K562 (cell line): ENCODE results near the gene STAT4. TPM values are rescaled to one million over a fixed set of nuclear protein-coding genes. Genes with fewer than 3 reads are reported as not detected.

Source experiments
- ATAC-seq: fragments of 200-7000 bp; cut with Tn5 transposase; 3 replicates; pipeline ENCODE4 v1.9.1; 2020; ENCODE audit warnings: moderate library complexity
- BruUV-seq: library from RNA; stranded (reverse); fragments of 400-500 nt; replicated peaks from 2 replicates; lab custom pipeline; 2021; lab: Mats Ljungman, UMichigan
- CTCF ChIA-PET: fragments of 300-600 bp; formaldehyde crosslinking; extraction: SDS; loops from one replicate; lab custom pipeline; 2021; ENCODE audit warnings: low intra/inter-chr PET ratio; lab: Yijun Ruan, JAX
- POLR2A ChIA-PET: fragments of 300-600, 350-650 bp; sonication (Branson Sonifier 250); formaldehyde crosslinking; extraction: SDS; loops from one replicate; lab custom pipeline; 2021; ENCODE audit warnings: antibody characterized with exemption, inconsistent platforms; lab: Yijun Ruan, JAX
- DNase-seq, 4 experiments: peaks; one replicate each; pipeline versions ENCODE4 v3.0.0 to v3.0.0-alpha.2; 2011 to 2018; ENCODE audit warnings: low spot score in 3 of 4, mixed read lengths in 3 of 4; ENCODE audit errors: extremely low read depth in 1 of 4
- FAIRE-seq: peaks from 2 replicates; lab custom pipeline; 2011; peaks lifted over from hg19 to GRCh38; lab: Jason Lieb, UNC
- H2AFZ ChIP-seq: 2 replicates; pipeline ENCODE4 v1.6.0; 2011; ENCODE audit warnings: low read depth, low read length, control low read depth, inconsistent platforms
- H3K27ac ChIP-seq: fragments of 200-600 bp; 3 replicates; pipeline ENCODE4 v1.8.0; 2011; ENCODE audit warnings: low read depth, mild to moderate bottlenecking, control low read depth, inconsistent platforms, low read length, moderate library complexity, mixed read lengths; ENCODE audit errors: extremely low read depth
- H3K27me3 ChIP-seq, 2 experiments: fragments of 300-600 bp in 1 of 2; 2 replicates in 1 of 2; 3 replicates in 1 of 2; pipeline versions ENCODE4 v1.6.0 to v1.8.0; 2011; ENCODE audit warnings: inconsistent platforms in 2 of 2, low read length in 2 of 2, mild to moderate bottlenecking in 1 of 2, mixed read lengths in 1 of 2, moderate library complexity in 1 of 2; ENCODE audit not compliant: control insufficient read depth in 2 of 2, insufficient read depth in 2 of 2
- H3K36me3 ChIP-seq: fragments of 300-600 bp; 3 replicates; pipeline ENCODE4 v1.8.0; 2011; ENCODE audit warnings: mild to moderate bottlenecking, low read length, inconsistent platforms; ENCODE audit not compliant: control insufficient read depth, insufficient read depth
- H3K4me1 ChIP-seq, 2 experiments: fragments of 200-600 bp in 1 of 2; replicated peaks in 1 of 2; 2 replicates in 1 of 2; 3 replicates in 1 of 2; pipeline versions ENCODE4 v1.5.1 to v1.8.0; 2011; ENCODE audit warnings: inconsistent platforms in 2 of 2, low read length in 2 of 2, mild to moderate bottlenecking in 1 of 2, mixed read lengths in 1 of 2, moderate library complexity in 1 of 2; ENCODE audit not compliant: control insufficient read depth in 2 of 2, insufficient read depth in 2 of 2
- H3K4me2 ChIP-seq: 2 replicates; pipeline ENCODE4 v1.6.1; 2011; ENCODE audit warnings: low read length, control low read depth, inconsistent platforms, mixed read lengths; ENCODE audit not compliant: insufficient read depth
- H3K4me3 ChIP-seq: fragments of 200-600 bp; sonication (generic), shearing (Covaris generic); 2 replicates; pipeline ENCODE4 v1.5.1; 2016; ENCODE audit warnings: control low read depth, inconsistent platforms
- H3K79me2 ChIP-seq: fragments of 200-600 bp; 3 replicates; pipeline ENCODE4 v1.8.0; 2011; ENCODE audit warnings: low read length, inconsistent platforms; ENCODE audit not compliant: control insufficient read depth, insufficient read depth
- H3K9ac ChIP-seq, 2 experiments: 2 replicates each; pipeline versions ENCODE4 v1.6.0 to v1.6.1; 2011; ENCODE audit warnings: low read depth in 2 of 2, low read length in 2 of 2, control low read depth in 1 of 2, inconsistent platforms in 1 of 2, mild to moderate bottlenecking in 1 of 2, mixed read lengths in 1 of 2; ENCODE audit not compliant: insufficient read depth in 1 of 2
- H3K9me1 ChIP-seq: one replicate; pipeline ENCODE4 v1.6.0; 2011; ENCODE audit warnings: inconsistent platforms, mild to moderate bottlenecking, low read length, moderate library complexity; ENCODE audit not compliant: control insufficient read depth, insufficient read depth
- H3K9me3 ChIP-seq: replicated peaks from 2 replicates; pipeline ENCODE4 v1.5.1; 2011; ENCODE audit warnings: low read depth, low read length, inconsistent platforms; ENCODE audit not compliant: control insufficient read depth, insufficient read depth
- H4K20me1 ChIP-seq: replicated peaks from 2 replicates; pipeline ENCODE4 v1.6.1; 2011; ENCODE audit warnings: low read length, inconsistent platforms, mixed read lengths; ENCODE audit not compliant: control insufficient read depth, insufficient read depth
- ARHGAP35 ChIP-seq: fragments of 450-650 bp; IDR thresholded peaks from 2 replicates; pipeline ENCODE4 v1.6.1; 2018; ENCODE audit not compliant: partially characterized antibody
- GATA2 ChIP-seq: sonication (generic); formaldehyde crosslinking; IDR thresholded peaks from 2 replicates; pipeline ENCODE4 v1.4.0; 2020; ENCODE audit warnings: mild to moderate bottlenecking, missing genetic modification reagents
- JUN ChIP-seq, 2 experiments: sonication (generic) in 1 of 2; formaldehyde crosslinking in 1 of 2; IDR thresholded peaks; 2 replicates each; pipeline versions ENCODE4 v1.6.1 to v1.8.0; 2012 to 2022; ENCODE audit warnings: borderline replicate concordance in 2 of 2, mild to moderate bottlenecking in 2 of 2, improper control_type of control experiment in 1 of 2, low read depth in 1 of 2, low read length in 1 of 2, missing genetic modification reagents in 1 of 2
- PCBP2 ChIP-seq: fragments of 200-400 bp; formaldehyde crosslinking; IDR thresholded peaks from 2 replicates; pipeline ENCODE4 v1.6.1; 2018; ENCODE audit warnings: low read length, low read depth, mild to moderate bottlenecking, moderate library complexity; ENCODE audit not compliant: poor library complexity, severe bottlenecking
- POLR2A ChIP-seq: fragments of 450-650 bp; conservative IDR thresholded peaks from 2 replicates; pipeline ENCODE4 v1.6.1; 2016
- PREB ChIP-seq: sonication (generic); formaldehyde crosslinking; IDR thresholded peaks from 2 replicates; pipeline ENCODE4 v1.8.1; 2023; ENCODE audit warnings: mild to moderate bottlenecking, missing genetic modification reagents
- RBM34 ChIP-seq: fragments of 200-400 bp; formaldehyde crosslinking; IDR thresholded peaks from 2 replicates; pipeline ENCODE4 v1.6.1; 2018; ENCODE audit warnings: low read length, borderline replicate concordance; ENCODE audit not compliant: insufficient read depth
- SIN3B ChIP-seq: fragments of 450-650 bp; IDR thresholded peaks from 2 replicates; pipeline ENCODE4 v1.6.1; 2017; ENCODE audit warnings: low read depth, mild to moderate bottlenecking, moderate library complexity
- SMARCC2 ChIP-seq: fragments of 450-650 bp; IDR thresholded peaks from 2 replicates; pipeline ENCODE4 v1.6.1; 2017; ENCODE audit warnings: antibody characterized with exemption, moderate library complexity, mild to moderate bottlenecking, low read depth
- TBP ChIP-seq: optimal IDR thresholded peaks from 2 replicates; pipeline ENCODE3; 2011; ENCODE audit warnings: low read depth, low read length, improper control_type of control experiment
- XRCC4 ChIP-seq: IDR thresholded peaks from one replicate; pipeline ENCODE4 v1.6.1; 2011; ENCODE audit not compliant: insufficient read depth, insufficient read length; ENCODE audit errors: extremely low read depth
- ZNF121 ChIP-seq: sonication (generic); formaldehyde crosslinking; conservative IDR thresholded peaks from 2 replicates; pipeline ENCODE4 v1.8.0; 2022; ENCODE audit warnings: missing genetic modification reagents
- ZNF24 ChIP-seq: fragments of 450-650 bp; IDR thresholded peaks from 2 replicates; pipeline ENCODE4 v1.6.1; 2016
- ZNF324 ChIP-seq: fragments of 250-450 bp; sonication (Bioruptor Pico); IDR thresholded peaks from 2 replicates; pipeline ENCODE4 v1.4.0; 2020; ENCODE audit warnings: mild to moderate bottlenecking
- ZNF583 ChIP-seq: fragments of 250-450 bp; sonication (Bioruptor Pico); IDR thresholded peaks from 2 replicates; pipeline ENCODE4 v1.4.0; 2020
- ZNF780A ChIP-seq: fragments of 250-450 bp; sonication (Bioruptor Pico); IDR thresholded peaks from 2 replicates; pipeline ENCODE4 v1.5.0; 2021; ENCODE audit warnings: mild to moderate bottlenecking
- WGBS: fragments of 100-300 bp; shearing (Covaris generic); methylation state at CpG from one replicate; pipeline ENCODE4 v1.1.6; 2016; ENCODE audit warnings: low coverage, mixed read lengths; ENCODE audit not compliant: insufficient coverage; ENCODE audit errors: missing lambda C conversion rate; 5-methylcytosine and 5-hydroxymethylcytosine counted together
- in situ Hi-C: fragments of 300-500 bp; cut with MboI; formaldehyde crosslinking; loops from 4 replicates; pipeline ENCODE4 v1.15.0; 2018; ENCODE audit warnings: inconsistent platforms, mixed read lengths
- intact Hi-C: fragments of 100-400 bp; cut with micrococcal nuclease; formaldehyde crosslinking; loops from 2 replicates; pipeline ENCODE4 v1.14.2; 2022
- polyA plus RNA-seq, 8 experiments: library from polyadenylated mRNA; depleted of rRNA in 4 of 8; stranded (reverse) in 5 of 8; unstranded in 3 of 8; fragments of >200 nt; fragmentation: Nextera tagmentation in 2 of 8; fragmentation: Illumina TruSeq in 1 of 8; extraction: Ambion mirVana in 2 of 8; extraction: Trizol in 1 of 8; gene quantifications; 2 replicates each; pipeline versions ENCODE4 v1.2.1 to v1.2.3, GENCODE V29; 2011 to 2014; ENCODE audit warnings: inconsistent platforms in 1 of 8, missing spikeins in 1 of 8
- total RNA-seq, 7 experiments: library from RNA; depleted of rRNA in 6 of 7; stranded (reverse); fragments of >200 nt in 6 of 7; fragmentation: Illumina TruSeq in 2 of 7; extraction: Trizol in 2 of 7; gene quantifications; 2 replicates each; pipeline versions ENCODE4 v1.2.1 to v1.2.3, GENCODE V29; 2011 to 2021; ENCODE audit warnings: low replicate concordance in 1 of 7
- TF ChIP-seq, protein P1 (sequence below): sonication (generic); formaldehyde crosslinking; IDR thresholded peaks from 2 replicates; pipeline ENCODE4 v1.8.0; 2023; ENCODE audit warnings: mild to moderate bottlenecking, missing genetic modification reagents

The STAT4 gene
- total and polyA plus RNA-seq, 9 of the 15 experiments (the other 6 are each of a cell fraction or from before 2014, with no cell fraction given): 0.01 to 0.06 (median 0.03) TPM; not detected in 6

- H3K27me3 ChIP-seq: no peaks in the 10 kb centered on the region
- H3K9me3 ChIP-seq: no peaks in the 10 kb centered on the region
- H3K79me2 ChIP-seq: no peaks in the 10 kb centered on the region
- in situ Hi-C loops (no loop called here), intact Hi-C loops (no loop called here)
- no peaks in the 10 kb centered on the region for H3K4me1 ChIP-seq
- no peaks in the 10 kb centered on the region for H3K9me1 ChIP-seq
- H2AFZ ChIP-seq: no peak overlapping the region
- peaks cover 94% of the 10 kb centered on the region for H3K36me3 ChIP-seq
- FAIRE-seq (no peak), ATAC-seq (no peak), DNase-seq (no peak)
- no peak overlapping the region for H3K4me2 ChIP-seq
- H4K20me1 ChIP-seq: no peaks in the 10 kb centered on the region
- TF ChIP-seq PCBP2 (no peak), ZNF121 (CRISPR knock-in tag) (no peak), ARHGAP35 (no peak), RBM34 (no peak), JUN (IDR thresholded peaks at IDR 0.05; ENCODE audit: borderline replicate concordance, low read depth, low read length) (no peak), JUN (CRISPR knock-in tag; IDR thresholded peaks at IDR 0.05; ENCODE audit: borderline replicate concordance) (no peak), SMARCC2 (no peak), SIN3B (no peak), PREB (CRISPR knock-in tag) (no peak), ZNF780A (CRISPR knock-in tag) (no peak), ZNF324 (CRISPR knock-in tag) (no peak), ZNF24 (no peak), POLR2A (no peak), TBP (no peak), XRCC4 (no peak), ZNF583 (CRISPR knock-in tag) (no peak), GATA2 (CRISPR knock-in tag) (no peak)
- TF ChIP-seq, protein P1, sequence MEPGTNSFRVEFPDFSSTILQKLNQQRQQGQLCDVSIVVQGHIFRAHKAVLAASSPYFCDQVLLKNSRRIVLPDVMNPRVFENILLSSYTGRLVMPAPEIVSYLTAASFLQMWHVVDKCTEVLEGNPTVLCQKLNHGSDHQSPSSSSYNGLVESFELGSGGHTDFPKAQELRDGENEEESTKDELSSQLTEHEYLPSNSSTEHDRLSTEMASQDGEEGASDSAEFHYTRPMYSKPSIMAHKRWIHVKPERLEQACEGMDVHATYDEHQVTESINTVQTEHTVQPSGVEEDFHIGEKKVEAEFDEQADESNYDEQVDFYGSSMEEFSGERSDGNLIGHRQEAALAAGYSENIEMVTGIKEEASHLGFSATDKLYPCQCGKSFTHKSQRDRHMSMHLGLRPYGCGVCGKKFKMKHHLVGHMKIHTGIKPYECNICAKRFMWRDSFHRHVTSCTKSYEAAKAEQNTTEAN (CRISPR knock-in tag): no peak
- H3K27ac ChIP-seq: no peak overlapping the region
- POLR2A ChIA-PET: interaction anchor here (0.6 kb wide), 2 partner anchors 29 to 91 kb away, joined by 3 read pairs; no protein-coding TSS in a partner anchor
- CTCF ChIA-PET: no interaction called here
- H3K9ac ChIP-seq: no peak overlapping the region
- BruUV-seq: no TSS peak
- H3K4me3 ChIP-seq: no peak overlapping the region
- 83% methylated on average over 9 of the region's 9 CpGs for WGBS
Observed at GRCh38 chr2:190999949-191000665, 150.7 kb downstream of the STAT4 start.
